ENCODE data around the gene ACER1. TPM values are rescaled to one million over a fixed set of nuclear protein-coding genes. Genes with fewer than 3 reads are reported as not detected.

ACER1 gene
- polyA plus RNA-seq, 1 donor from 2014 or later, result not detected

GRCh38 chr19:6259312-6259861 is 74.0 kb downstream of the ACER1 start:
- Mint-ChIP-seq H3K27me3 (no peaks in the 10 kb centered on the region), H3K36me3 (peaks cover 26% of the 10 kb centered on the region), H3K4me1 (peaks cover 20 to 25% (median 23%) of the 10 kb centered on the region in 3 donors), H3K9me3 (no peaks in the 10 kb centered on the region), H3K4me3 (no peak overlapping the region), H3K27ac (no peak overlapping the region)

GRCh38 chr19:6258812-6259311 is 74.5 kb downstream of the ACER1 start:
- Mint-ChIP-seq H3K9me3 (no peaks in the 10 kb centered on the region), H3K4me1 (peaks cover 20 to 25% (median 23%) of the 10 kb centered on the region in 3 donors), H3K27me3 (no peaks in the 10 kb centered on the region), H3K4me3 (peak overlapping the region in 2 of 4 donors; percentile 55 to 59), H3K36me3 (peaks cover 25% of the 10 kb centered on the region), H3K27ac (no peak overlapping the region)

Other genes starting within 250 kb of the ACER1 start
- 3.1 TPM for gene RFX2, start 223.1 kb downstream of the ACER1 start, polyA plus RNA-seq
- gene ACSBG2, start 197.9 kb downstream of the ACER1 start, polyA plus RNA-seq, result not detected
- 1.7 TPM for gene MLLT1, start 53.6 kb downstream of the ACER1 start, polyA plus RNA-seq
- gene CLPP, start 27.9 kb upstream of the ACER1 start, polyA plus RNA-seq, result 103 TPM
- 96.4 TPM for gene ALKBH7, start 39.2 kb upstream of the ACER1 start, polyA plus RNA-seq
- 0.65 TPM for gene PSPN, start 42.3 kb upstream of the ACER1 start, polyA plus RNA-seq
- gene GTF2F1, start 59.6 kb upstream of the ACER1 start, polyA plus RNA-seq, result 25.4 TPM
- gene KHSRP, start 91.2 kb upstream of the ACER1 start, polyA plus RNA-seq, result 18.7 TPM
- gene SLC25A41, start 100.2 kb upstream of the ACER1 start, polyA plus RNA-seq, result not detected
- 28.2 TPM for gene SLC25A23, start 126.2 kb upstream of the ACER1 start, polyA plus RNA-seq
- gene CRB3, start 130.7 kb upstream of the ACER1 start, polyA plus RNA-seq, result 4.2 TPM
- 80.7 TPM for gene DENND1C, start 148.2 kb upstream of the ACER1 start, polyA plus RNA-seq
- 14.6 TPM for gene TUBB4A, start 168.7 kb upstream of the ACER1 start, polyA plus RNA-seq
- gene TNFSF9, start 197.4 kb upstream of the ACER1 start, polyA plus RNA-seq, result 14.7 TPM